Activated CD8-positive, alpha-beta memory T cell treated with anti-CD3 and anti-CD28 coated beads for 48 hours (primary cell): ENCODE data around the gene KRTAP3-2.
"Not testable (repeated sequence)": the region's sequence is repeated elsewhere in the genome, so short reads cannot be mapped to it uniquely, and the experiment has no call there.

Source experiments
- DNase-seq, 3 experiments: peaks; one replicate each; pipeline ENCODE4 v3.0.0-alpha.2; 2020; ENCODE audit warnings: low read depth in 2 of 3, low spot score in 2 of 3

KRTAP3-2 gene

GRCh38 chr17:40999563-40999962, at the start of gene KRTAP3-2:
TSS of gene KRTAP3-2 (minus strand) at chr17:40999906. CDS start at chr17:40999853, 53 bp downstream.
- DNase-seq = not testable (repeated sequence)

DNA sequence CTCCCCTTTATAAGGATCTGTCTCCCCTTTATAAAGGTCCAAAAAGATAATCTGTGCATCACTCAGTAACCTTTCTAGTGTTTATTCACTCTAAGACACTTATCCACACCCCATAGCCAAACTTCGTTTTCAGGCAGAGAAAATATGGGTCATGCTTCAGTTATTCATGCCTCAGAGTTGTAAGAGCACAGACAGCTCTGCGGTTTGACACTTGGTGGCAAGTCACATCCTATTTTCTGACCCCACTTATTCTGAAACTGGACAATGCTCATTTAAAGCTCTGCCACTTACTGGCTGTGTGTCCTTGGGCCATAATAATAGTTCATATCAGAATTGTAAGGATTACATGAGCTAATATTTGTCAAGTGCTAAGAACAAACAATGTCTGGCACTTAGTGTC, 49.4 kb upstream of the KRTAP3-2 start:
- no peak for DNase-seq

GRCh38 chr17:41048441-41048840, 48.7 kb upstream of the KRTAP3-2 start:
- DNase-seq = no peak

- DNase-seq = not testable (repeated sequence)
These were observed 47.2 kb upstream of the KRTAP3-2 start, which contains the start of gene KRTAP2-1 for GRCh38 chr17:41046735-41047465. TSS of gene KRTAP2-1 (minus strand) at chr17:41047316. CDS start at chr17:41047267, 49 bp downstream.

- DNase-seq = no peak
These were observed 43.2 kb upstream of the KRTAP3-2 start for GRCh38 chr17:41042953-41043352.

- DNase-seq = not testable (repeated sequence)
These were observed 41.3 kb upstream of the KRTAP3-2 start, which contains the start of gene KRTAP1-1 for GRCh38 chr17:41040783-41041571. TSS of gene KRTAP1-1 (minus strand) at chr17:41041450. CDS start at chr17:41041397, 53 bp downstream.

GRCh38 chr17:41037853-41038350, 38.2 kb upstream of the KRTAP3-2 start:
- no peak for DNase-seq

GRCh38 chr17:41034346-41034935, 34.7 kb upstream of the KRTAP3-2 start, which contains the start of gene KRTAP1-3:
TSS of gene KRTAP1-3 (minus strand) at chr17:41034874. CDS start at chr17:41034821, 53 bp downstream.
- not testable (repeated sequence) for DNase-seq

DNA sequence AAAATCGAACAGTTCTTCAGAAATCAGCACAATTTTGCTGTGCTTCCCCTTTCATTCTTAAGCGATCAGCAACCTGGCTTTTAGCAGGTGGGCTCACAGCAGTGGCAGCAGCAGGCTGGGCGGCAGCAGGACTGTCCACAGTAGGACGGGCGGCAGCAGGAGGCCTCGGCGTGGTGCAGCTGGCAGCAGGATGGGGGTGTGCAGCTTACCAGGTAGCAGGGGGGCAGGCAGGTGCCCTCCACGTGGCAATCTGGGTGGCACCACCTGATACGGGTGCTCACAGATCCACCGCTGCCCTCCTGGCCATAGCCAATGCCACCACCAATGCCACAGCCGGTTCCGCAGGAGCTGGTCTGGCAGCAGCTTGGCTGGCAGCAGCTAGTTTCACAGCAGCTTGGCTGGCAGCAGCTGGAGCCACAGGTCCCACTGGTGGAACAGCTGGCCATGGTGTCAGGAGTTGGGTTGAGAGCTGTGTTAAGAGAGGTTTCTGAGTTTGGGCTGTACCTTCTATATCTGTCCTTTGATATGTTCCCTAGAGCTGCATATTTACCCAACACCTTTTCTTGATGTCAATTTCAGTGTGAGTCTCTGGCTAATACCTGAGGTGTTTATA, 30.0 kb upstream of the KRTAP3-2 start, which contains the start of gene KRTAP1-4:
TSS of gene KRTAP1-4 (minus strand) at position 563 of the 613 bp plus-strand sequence. CDS start at position 446, 117 bp downstream.
- DNase-seq = no peak

GRCh38 chr17:41026715-41027471, 27.2 kb upstream of the KRTAP3-2 start, which contains the start of gene KRTAP1-5:
TSS of gene KRTAP1-5 (minus strand) at chr17:41027208. CDS start at chr17:41027155, 53 bp downstream.
- DNase-seq = no peak

- no peak for DNase-seq
These were observed 25.0 kb upstream of the KRTAP3-2 start for GRCh38 chr17:41024697-41025096.

DNA sequence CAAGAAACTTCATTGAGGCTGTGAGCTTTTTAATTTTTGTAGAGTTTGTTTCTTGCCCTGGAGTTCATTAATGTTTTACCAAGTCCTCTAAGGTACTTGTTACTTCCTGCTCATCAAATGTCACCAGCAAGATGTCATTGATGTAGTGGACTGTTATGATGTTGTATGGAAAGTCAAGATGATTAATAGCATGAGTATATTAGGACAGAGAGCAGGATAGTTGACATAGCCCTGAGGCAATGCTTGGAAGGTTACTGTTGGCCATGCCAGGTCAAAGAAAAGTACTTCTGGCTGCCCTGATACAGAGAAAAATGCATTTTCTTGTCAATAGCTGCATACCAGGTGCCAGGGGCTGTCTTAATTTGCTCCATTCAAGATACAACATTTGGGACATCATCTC, 20.6 kb upstream of the KRTAP3-2 start:
- no peak for DNase-seq

GRCh38 chr17:41019415-41019814, 19.7 kb upstream of the KRTAP3-2 start:
- DNase-seq = no peak

- DNase-seq = no peak
These were observed 18.8 kb upstream of the KRTAP3-2 start for GRCh38 chr17:41018541-41018940.

GRCh38 chr17:41016578-41017215, 17.0 kb upstream of the KRTAP3-2 start:
- DNase-seq = no peak

DNA sequence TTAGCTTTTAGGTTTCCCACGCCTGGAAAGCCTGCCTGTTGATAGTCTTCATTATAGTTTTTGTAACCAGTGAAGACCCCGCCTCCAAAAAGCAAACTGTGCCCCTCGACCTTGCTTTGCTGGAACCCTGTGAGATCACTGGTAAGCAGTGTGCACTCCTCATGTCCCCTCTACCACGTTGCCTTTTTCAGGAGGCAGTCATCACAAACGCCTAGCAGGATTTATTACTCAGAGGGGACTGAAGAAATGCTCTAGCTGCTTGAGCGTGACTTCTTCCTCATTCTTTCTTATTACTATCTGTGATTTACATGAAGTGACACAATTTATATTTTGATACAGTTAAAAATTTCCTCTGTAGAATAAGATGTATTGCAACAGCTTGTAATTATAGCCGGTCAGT, 15.7 kb upstream of the KRTAP3-2 start:
- DNase-seq = no peak

DNA sequence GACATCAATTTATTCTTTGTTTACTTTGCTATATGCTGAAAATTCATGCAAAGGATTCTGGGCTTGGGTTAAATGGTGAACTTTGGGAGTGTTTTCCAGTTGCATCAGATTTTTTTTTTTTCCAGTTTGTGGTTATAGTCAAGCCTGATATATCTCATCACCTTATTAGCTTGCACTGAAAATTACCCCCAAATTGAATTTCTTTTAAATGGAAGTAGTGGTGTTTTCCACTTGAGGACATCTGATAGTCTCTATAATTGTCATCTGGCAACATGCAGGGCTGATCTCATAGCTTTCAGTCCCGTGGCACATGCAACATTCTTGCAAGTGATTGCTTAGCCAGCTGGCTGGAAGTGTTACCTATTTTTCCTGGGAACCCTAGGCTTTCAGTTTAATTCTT, 13.9 kb upstream of the KRTAP3-2 start:
- DNase-seq = no peak

GRCh38 chr17:41013181-41013580, 13.5 kb upstream of the KRTAP3-2 start:
- DNase-seq = no peak

DNA sequence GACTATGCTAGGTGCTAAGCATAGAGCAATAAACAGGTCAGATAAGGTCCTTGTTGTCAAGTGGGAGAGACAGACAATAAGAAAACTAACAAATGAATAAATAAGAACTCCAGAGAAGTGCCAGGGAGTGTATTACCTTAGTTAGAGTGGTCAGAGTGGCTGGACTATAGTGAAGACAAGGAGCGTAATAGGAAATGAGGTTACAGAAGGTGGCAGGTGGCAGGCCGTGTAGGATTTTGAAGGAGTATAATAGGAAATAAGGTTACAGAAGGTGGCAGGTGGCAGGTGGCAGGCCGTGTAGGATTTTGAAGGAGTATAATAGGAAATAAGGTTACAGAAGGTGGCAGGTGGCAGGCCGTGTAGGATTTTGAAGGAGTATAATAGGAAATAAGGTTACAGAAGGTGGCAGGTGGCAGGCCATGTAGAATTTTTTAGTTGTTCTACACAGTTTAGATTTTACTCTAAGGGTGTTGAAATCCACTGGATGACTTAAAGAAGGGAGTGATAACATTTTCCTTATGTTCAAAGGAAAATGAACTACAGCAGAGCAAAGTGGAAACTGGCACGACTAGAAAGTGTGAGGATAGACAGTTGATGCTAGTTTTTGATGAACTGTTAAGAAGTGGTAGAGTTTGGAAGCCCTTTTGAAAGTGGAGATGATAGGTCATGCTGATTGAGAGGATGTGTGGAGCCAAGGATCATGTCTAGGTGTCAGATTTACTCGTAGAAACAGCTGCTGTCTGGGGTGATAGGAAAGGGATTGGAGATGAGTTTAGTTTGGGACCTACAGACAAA, 12.8 kb upstream of the KRTAP3-2 start:
- no peak for DNase-seq
